ENCODE measurements around the gene COMMD1.

COMMD1 gene

GRCh38 chr2:62099523-62100175 lies 194.2 kb downstream of the COMMD1 start:
- Histone ChIP-seq H3K4me1 (ENCODE audit: control insufficient read depth, insufficient read depth, low read depth, low read length) (no peaks in the 10 kb centered on the region), H3K27ac (ENCODE audit: low read length, poor library complexity, severe bottlenecking) (no peak overlapping the region), H3K23ac (ENCODE audit: low read length in 2 of 2) (no peak overlapping the region), H2BK120ac (ENCODE audit: low read depth, low read length) (no peak overlapping the region), H3K18ac (ENCODE audit: low read depth in 1 of 2, low read length in 2 of 2) (no peak overlapping the region), H4K91ac (ENCODE audit: low read length) (no peak overlapping the region), H3K14ac (ENCODE audit: low read length in 2 of 2) (no peak overlapping the region), H2BK12ac (ENCODE audit: low read length in 2 of 2) (no peak overlapping the region), H3K9ac (ENCODE audit: low read length) (no peak overlapping the region), H2BK15ac (ENCODE audit: low read depth, poor library complexity, severe bottlenecking) (no peak overlapping the region), H4K8ac (ENCODE audit: low read length) (no peak overlapping the region), H3K79me1 (replicated peaks; ENCODE audit: low read length, poor library complexity, severe bottlenecking) (peaks cover 2% of the 10 kb centered on the region), H3K9me3 (ENCODE audit: control insufficient read depth, low read length) (no peaks in the 10 kb centered on the region), H2AK5ac (ENCODE audit: low read length, severe bottlenecking) (no peak overlapping the region), H2AFZ (ENCODE audit: low read depth, low read length) (no peak overlapping the region), H3K4me2 (ENCODE audit: low read length, poor library complexity, severe bottlenecking) (no peak overlapping the region), H3K4me3 (ENCODE audit: insufficient read depth in 1 of 2, low read depth in 1 of 2, low read length in 2 of 2) (no peak overlapping the region), H3K4ac (ENCODE audit: low read depth in 1 of 2, low read length in 2 of 2) (no peak overlapping the region), H3K27me3 (ENCODE audit: control insufficient read depth in 1 of 2, insufficient read depth in 1 of 2, low read length in 2 of 2) (no peaks in the 10 kb centered on the region), H3K36me3 (ENCODE audit: control insufficient read depth in 1 of 2, insufficient read depth in 2 of 2, low read depth in 1 of 2, low read length in 2 of 2) (no peaks in the 10 kb centered on the region), H2BK5ac (ENCODE audit: low read depth, low read length, poor library complexity, severe bottlenecking) (no peak overlapping the region)
- DNase-seq: no peak
- 94% methylated on average over 8 of the region's 10 CpGs for WGBS

GRCh38 chr2:62101886-62102285 lies 196.4 kb downstream of the COMMD1 start:
- no peaks in the 10 kb centered on the region for H3K36me3 ChIP-seq (ENCODE audit: control insufficient read depth in 1 of 2, insufficient read depth in 2 of 2, low read depth in 1 of 2, low read length in 2 of 2)
- no peaks in the 10 kb centered on the region for H3K4me1 ChIP-seq (ENCODE audit: control insufficient read depth, insufficient read depth, low read depth, low read length)
- H3K79me1 ChIP-seq (replicated peaks; ENCODE audit: low read length, poor library complexity, severe bottlenecking): peaks cover 2% of the 10 kb centered on the region
- no peak overlapping the region for H2BK12ac ChIP-seq (ENCODE audit: low read length in 2 of 2)
- no peak overlapping the region for H2AK5ac ChIP-seq (ENCODE audit: low read length, severe bottlenecking)
- no peak overlapping the region for H4K8ac ChIP-seq (ENCODE audit: low read length)
- H3K23ac ChIP-seq (ENCODE audit: low read length in 2 of 2): no peak overlapping the region
- H3K4me2 ChIP-seq (ENCODE audit: low read length, poor library complexity, severe bottlenecking): no peak overlapping the region
- no peaks in the 10 kb centered on the region for H3K9me3 ChIP-seq (ENCODE audit: control insufficient read depth, low read length)
- H3K9ac ChIP-seq (ENCODE audit: low read length): no peak overlapping the region
- no peak overlapping the region for H3K4ac ChIP-seq (ENCODE audit: low read depth in 1 of 2, low read length in 2 of 2)
- no peak overlapping the region for H2AFZ ChIP-seq (ENCODE audit: low read depth, low read length)
- H2BK5ac ChIP-seq (ENCODE audit: low read depth, low read length, poor library complexity, severe bottlenecking): no peak overlapping the region
- no peak overlapping the region for H3K27ac ChIP-seq (ENCODE audit: low read length, poor library complexity, severe bottlenecking)
- H3K14ac ChIP-seq (ENCODE audit: low read length in 2 of 2): no peak overlapping the region
- H3K4me3 ChIP-seq (ENCODE audit: insufficient read depth in 1 of 2, low read depth in 1 of 2, low read length in 2 of 2): no peak overlapping the region
- no peak overlapping the region for H4K91ac ChIP-seq (ENCODE audit: low read length)
- no peak overlapping the region for H2BK120ac ChIP-seq (ENCODE audit: low read depth, low read length)
- no peak for DNase-seq
- H3K27me3 ChIP-seq (ENCODE audit: control insufficient read depth in 1 of 2, insufficient read depth in 1 of 2, low read length in 2 of 2): no peaks in the 10 kb centered on the region
- no peak overlapping the region for H2BK15ac ChIP-seq (ENCODE audit: low read depth, poor library complexity, severe bottlenecking)
- WGBS: 96% methylated on average over 2 of the region's 2 CpGs
- no peak overlapping the region for H3K18ac ChIP-seq (ENCODE audit: low read depth in 1 of 2, low read length in 2 of 2)

- no peak overlapping the region for H2AK5ac ChIP-seq (ENCODE audit: low read length, severe bottlenecking)
- no peak for DNase-seq
- no peak overlapping the region for H2BK120ac ChIP-seq (ENCODE audit: low read depth, low read length)
- H3K9me3 ChIP-seq (ENCODE audit: control insufficient read depth, low read length): no peaks in the 10 kb centered on the region
- H2BK5ac ChIP-seq (ENCODE audit: low read depth, low read length, poor library complexity, severe bottlenecking): no peak overlapping the region
- H2BK15ac ChIP-seq (ENCODE audit: low read depth, poor library complexity, severe bottlenecking): no peak overlapping the region
- H3K27me3 ChIP-seq (ENCODE audit: control insufficient read depth in 1 of 2, insufficient read depth in 1 of 2, low read length in 2 of 2): no peaks in the 10 kb centered on the region
- H3K4me1 ChIP-seq (ENCODE audit: control insufficient read depth, insufficient read depth, low read depth, low read length): no peaks in the 10 kb centered on the region
- no peak overlapping the region for H3K4me3 ChIP-seq (ENCODE audit: insufficient read depth in 1 of 2, low read depth in 1 of 2, low read length in 2 of 2)
- H4K8ac ChIP-seq (ENCODE audit: low read length): no peak overlapping the region
- no peak overlapping the region for H3K18ac ChIP-seq (ENCODE audit: low read depth in 1 of 2, low read length in 2 of 2)
- H4K91ac ChIP-seq (ENCODE audit: low read length): no peak overlapping the region
- H3K27ac ChIP-seq (ENCODE audit: low read length, poor library complexity, severe bottlenecking): no peak overlapping the region
- no peak overlapping the region for H3K4ac ChIP-seq (ENCODE audit: low read depth in 1 of 2, low read length in 2 of 2)
- no peak overlapping the region for H3K4me2 ChIP-seq (ENCODE audit: low read length, poor library complexity, severe bottlenecking)
- H3K36me3 ChIP-seq (ENCODE audit: control insufficient read depth in 1 of 2, insufficient read depth in 2 of 2, low read depth in 1 of 2, low read length in 2 of 2): no peaks in the 10 kb centered on the region
- WGBS: 100% methylated on average over 1 of the region's 1 CpG
- H3K9ac ChIP-seq (ENCODE audit: low read length): no peak overlapping the region
- no peak overlapping the region for H3K23ac ChIP-seq (ENCODE audit: low read length in 2 of 2)
- no peak overlapping the region for H2BK12ac ChIP-seq (ENCODE audit: low read length in 2 of 2)
- H2AFZ ChIP-seq (ENCODE audit: low read depth, low read length): no peak overlapping the region
- H3K14ac ChIP-seq (ENCODE audit: low read length in 2 of 2): no peak overlapping the region
- H3K79me1 ChIP-seq (replicated peaks; ENCODE audit: low read length, poor library complexity, severe bottlenecking): peaks cover 2% of the 10 kb centered on the region
Observed at GRCh38 chr2:62102402-62102920, 197.0 kb downstream of the COMMD1 start.

GRCh38 chr2:62109554-62109953 lies 204.1 kb downstream of the COMMD1 start:
- H3K23ac ChIP-seq (ENCODE audit: low read length in 2 of 2): no peak overlapping the region
- no peak overlapping the region for H3K4me2 ChIP-seq (ENCODE audit: low read length, poor library complexity, severe bottlenecking)
- no peak overlapping the region for H2BK15ac ChIP-seq (ENCODE audit: low read depth, poor library complexity, severe bottlenecking)
- no peaks in the 10 kb centered on the region for H3K27me3 ChIP-seq (ENCODE audit: control insufficient read depth in 1 of 2, insufficient read depth in 1 of 2, low read length in 2 of 2)
- peaks cover 1% of the 10 kb centered on the region for H3K4me1 ChIP-seq (ENCODE audit: control insufficient read depth, insufficient read depth, low read depth, low read length)
- H3K27ac ChIP-seq (ENCODE audit: low read length, poor library complexity, severe bottlenecking): no peak overlapping the region
- H3K79me1 ChIP-seq (replicated peaks; ENCODE audit: low read length, poor library complexity, severe bottlenecking): peaks cover 7% of the 10 kb centered on the region
- no peak overlapping the region for H2AK5ac ChIP-seq (ENCODE audit: low read length, severe bottlenecking)
- H3K18ac ChIP-seq (ENCODE audit: low read depth in 1 of 2, low read length in 2 of 2): no peak overlapping the region
- H2BK5ac ChIP-seq (ENCODE audit: low read depth, low read length, poor library complexity, severe bottlenecking): no peak overlapping the region
- no peak overlapping the region for H3K4ac ChIP-seq (ENCODE audit: low read depth in 1 of 2, low read length in 2 of 2)
- no peak overlapping the region for H3K9ac ChIP-seq (ENCODE audit: low read length)
- H4K8ac ChIP-seq (ENCODE audit: low read length): no peak overlapping the region
- no peak overlapping the region for H2AFZ ChIP-seq (ENCODE audit: low read depth, low read length)
- no peaks in the 10 kb centered on the region for H3K9me3 ChIP-seq (ENCODE audit: control insufficient read depth, low read length)
- 94% methylated on average over 2 of the region's 2 CpGs for WGBS
- H2BK120ac ChIP-seq (ENCODE audit: low read depth, low read length): no peak overlapping the region
- H3K14ac ChIP-seq (ENCODE audit: low read length in 2 of 2): no peak overlapping the region
- no peak overlapping the region for H3K4me3 ChIP-seq (ENCODE audit: insufficient read depth in 1 of 2, low read depth in 1 of 2, low read length in 2 of 2)
- DNase-seq: no peak
- H4K91ac ChIP-seq (ENCODE audit: low read length): no peak overlapping the region
- H2BK12ac ChIP-seq (ENCODE audit: low read length in 2 of 2): no peak overlapping the region
- H3K36me3 ChIP-seq (ENCODE audit: control insufficient read depth in 1 of 2, insufficient read depth in 2 of 2, low read depth in 1 of 2, low read length in 2 of 2): no peaks in the 10 kb centered on the region

Data from mesenchymal stem cell (in vitro differentiated cells and primary cell).